Measurements from ENCODE around the gene OR6X1.

DNA sequence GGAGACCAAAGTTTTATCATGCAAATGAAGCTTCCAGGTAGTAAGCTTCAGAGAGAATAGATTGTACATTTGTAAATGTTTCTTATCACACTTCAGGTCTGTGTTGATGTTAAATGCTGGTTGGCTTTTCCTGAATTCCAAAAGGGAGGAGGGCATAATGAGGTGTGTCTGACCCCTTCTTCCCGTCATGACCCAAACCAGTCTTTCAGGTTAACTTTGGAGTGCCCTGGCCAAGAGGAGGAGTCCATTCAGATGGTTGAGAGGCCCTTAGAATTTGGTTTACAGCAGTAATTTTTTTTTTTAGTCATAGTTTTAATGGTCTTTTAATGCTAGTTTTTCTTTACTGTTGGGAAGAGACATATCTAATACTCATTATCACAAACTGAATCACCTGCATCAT is 2.5 kb downstream of the OR6X1 start:
- TF ChIP-seq, protein P1, sequence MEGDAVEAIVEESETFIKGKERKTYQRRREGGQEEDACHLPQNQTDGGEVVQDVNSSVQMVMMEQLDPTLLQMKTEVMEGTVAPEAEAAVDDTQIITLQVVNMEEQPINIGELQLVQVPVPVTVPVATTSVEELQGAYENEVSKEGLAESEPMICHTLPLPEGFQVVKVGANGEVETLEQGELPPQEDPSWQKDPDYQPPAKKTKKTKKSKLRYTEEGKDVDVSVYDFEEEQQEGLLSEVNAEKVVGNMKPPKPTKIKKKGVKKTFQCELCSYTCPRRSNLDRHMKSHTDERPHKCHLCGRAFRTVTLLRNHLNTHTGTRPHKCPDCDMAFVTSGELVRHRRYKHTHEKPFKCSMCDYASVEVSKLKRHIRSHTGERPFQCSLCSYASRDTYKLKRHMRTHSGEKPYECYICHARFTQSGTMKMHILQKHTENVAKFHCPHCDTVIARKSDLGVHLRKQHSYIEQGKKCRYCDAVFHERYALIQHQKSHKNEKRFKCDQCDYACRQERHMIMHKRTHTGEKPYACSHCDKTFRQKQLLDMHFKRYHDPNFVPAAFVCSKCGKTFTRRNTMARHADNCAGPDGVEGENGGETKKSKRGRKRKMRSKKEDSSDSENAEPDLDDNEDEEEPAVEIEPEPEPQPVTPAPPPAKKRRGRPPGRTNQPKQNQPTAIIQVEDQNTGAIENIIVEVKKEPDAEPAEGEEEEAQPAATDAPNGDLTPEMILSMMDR (IDR thresholded peaks at IDR 0.05) = no peak
- no peak for TF ChIP-seq EZH2 (IDR thresholded peaks at IDR 0.05; ENCODE audit: borderline replicate concordance, insufficient read depth, low read depth, low read length, poor library complexity, severe bottlenecking)

Data from B cell (primary cell).